Dermis blood vessel endothelial cell (primary cell): ENCODE results near the gene KNG1. TPM values are rescaled to one million over a fixed set of nuclear protein-coding genes. Genes with fewer than 3 reads are reported as not detected.

Experiments used
- DNase-seq: peaks from one replicate; pipeline ENCODE4 v3.0.0; 2010
- total RNA-seq: library from RNA; depleted of rRNA; stranded (reverse); fragments of >200 nt; gene quantifications from 2 replicates; pipeline ENCODE4 v1.2.3, GENCODE V29; 2014

The KNG1 gene
- total RNA-seq, 1 donor from 2014 or later = not detected

DNA sequence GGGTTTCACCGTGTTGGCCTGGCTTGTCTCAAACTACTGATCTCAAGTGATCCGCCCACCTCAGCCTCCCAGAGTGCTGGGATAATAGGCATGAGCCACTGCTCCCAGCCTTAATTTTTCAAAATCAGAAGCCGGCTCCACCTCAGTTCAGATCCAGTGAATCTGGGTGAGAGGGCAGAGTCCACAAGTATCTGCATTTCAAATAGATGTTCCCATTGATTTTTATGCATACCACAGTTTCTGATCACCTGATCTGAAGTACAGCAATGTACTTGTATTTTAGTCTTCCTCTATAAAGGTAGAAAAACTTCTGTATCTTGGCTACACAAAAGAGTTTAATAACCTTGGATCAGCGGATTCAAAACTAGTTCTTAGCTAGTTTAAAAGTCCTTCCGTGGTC, 62.0 kb downstream of the KNG1 start:
- DNase-seq = no peak

DNA sequence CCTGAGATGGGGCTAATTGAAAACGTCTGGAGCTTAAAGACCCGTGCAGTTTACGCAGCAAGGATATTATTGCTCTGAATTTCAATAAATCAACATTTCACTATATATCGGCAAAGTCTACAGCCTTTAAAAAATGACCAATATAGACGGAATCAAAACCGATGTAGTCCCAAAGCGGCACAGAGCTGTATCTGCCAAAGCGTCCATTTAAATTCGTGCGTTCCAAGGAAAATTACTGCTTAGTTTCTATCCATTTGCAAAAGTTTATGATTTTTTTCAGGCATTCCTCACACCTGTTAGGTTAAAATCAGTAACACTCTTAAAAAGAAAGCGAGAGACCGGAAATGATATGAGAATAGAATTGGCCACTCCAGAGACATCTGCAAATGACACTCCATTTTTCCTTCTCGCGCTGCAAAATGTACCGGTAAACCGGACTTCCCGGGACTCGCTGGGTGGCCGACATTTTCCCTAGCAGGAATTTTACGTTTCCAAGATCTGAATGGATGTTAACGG, 65.4 kb downstream of the KNG1 start:
- DNase-seq = no peak

DNA sequence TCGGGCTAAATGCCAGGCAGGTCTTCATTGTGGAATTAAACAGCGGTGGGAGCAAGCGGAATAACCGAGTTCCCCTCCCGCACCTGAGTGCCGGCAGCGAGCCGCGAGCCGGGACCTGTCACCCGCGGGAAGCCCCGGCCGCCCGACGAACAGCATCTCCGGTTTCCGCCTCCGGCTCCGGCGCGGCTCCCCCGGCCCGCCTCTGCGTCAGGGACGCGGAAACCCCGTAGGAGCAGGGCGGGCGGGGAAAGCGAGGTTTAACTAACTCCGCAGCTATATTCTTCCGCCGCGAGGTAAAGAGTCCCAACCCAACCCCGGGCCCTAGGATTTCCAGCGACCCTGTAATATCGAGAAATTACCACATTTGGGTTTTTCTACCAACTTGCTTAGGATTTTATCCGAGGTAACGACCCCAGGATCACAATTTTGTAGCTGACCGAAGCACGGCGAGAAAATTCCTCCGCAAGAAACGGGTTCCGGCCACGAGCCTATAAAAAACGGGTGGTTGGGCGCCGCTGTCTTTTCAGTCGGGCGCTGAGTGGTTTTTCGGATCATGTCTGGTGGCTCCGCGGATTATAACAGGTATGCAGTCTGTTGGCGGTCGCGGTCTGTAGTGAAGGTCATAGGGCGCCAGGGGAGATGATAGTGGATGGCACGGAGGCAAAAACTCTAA, 66.0 kb downstream of the KNG1 start, which contains the start of gene EIF4A2:
TSS of gene EIF4A2 (plus strand) at position 520 of the 673 bp plus-strand sequence. CDS start at position 554, 34 bp downstream.
- DNase-seq = peak; percentile 93

- peak; percentile 88 for DNase-seq
Measured at GRCh38 chr3:186783731-186784515, 66.8 kb downstream of the KNG1 start.

DNA sequence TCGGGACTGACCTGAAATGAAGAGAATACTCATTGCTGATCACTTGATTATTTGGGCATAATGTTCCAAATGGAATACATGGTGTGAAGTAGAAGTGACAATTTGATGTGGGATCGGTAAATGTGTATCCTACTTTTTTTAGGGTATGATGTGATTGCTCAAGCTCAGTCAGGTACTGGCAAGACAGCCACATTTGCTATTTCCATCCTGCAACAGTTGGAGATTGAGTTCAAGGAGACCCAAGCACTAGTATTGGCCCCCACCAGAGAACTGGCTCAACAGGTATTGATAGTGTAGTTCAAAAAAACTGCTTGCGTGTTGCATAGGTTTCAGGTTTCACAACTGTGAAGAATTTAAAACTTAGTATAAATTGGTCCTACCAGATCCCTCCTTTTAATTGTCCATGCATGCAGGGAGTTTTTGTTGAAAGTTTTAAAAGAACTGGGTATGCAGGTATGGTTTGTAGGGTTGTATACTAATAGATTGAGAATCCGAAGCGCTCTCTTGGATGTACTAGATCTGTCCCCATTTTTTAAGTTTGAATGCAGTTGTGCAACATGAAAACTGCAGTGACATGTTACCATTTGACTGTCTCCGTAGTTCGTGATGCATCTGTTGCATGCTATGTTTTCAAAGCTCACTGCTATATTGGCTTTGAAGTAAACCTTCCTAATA, 67.8 kb downstream of the KNG1 start:
- DNase-seq = no peak

DNA sequence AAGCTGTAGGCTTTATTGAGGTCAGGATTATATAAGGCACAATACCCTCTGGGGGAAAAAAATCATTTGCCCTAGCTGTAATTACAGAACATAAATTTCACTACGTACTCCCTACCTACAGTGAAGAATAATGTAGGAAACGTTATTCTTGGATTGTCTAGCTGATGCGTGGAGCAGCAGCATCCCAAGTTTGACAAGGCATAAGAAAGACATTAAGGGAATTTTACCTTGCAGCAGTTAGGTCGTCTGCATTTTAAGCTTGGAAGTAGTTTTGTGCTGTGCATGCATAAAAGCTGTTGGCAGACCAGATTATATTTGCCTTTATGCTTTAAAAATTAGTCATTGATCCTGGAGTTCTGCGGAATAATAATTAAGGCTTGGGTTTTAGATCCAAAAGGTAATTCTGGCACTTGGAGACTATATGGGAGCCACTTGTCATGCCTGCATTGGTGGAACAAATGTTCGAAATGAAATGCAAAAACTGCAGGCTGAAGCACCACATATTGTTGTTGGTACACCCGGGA, 68.4 kb downstream of the KNG1 start:
- DNase-seq = no peak

GRCh38 chr3:186786922-186787321, 69.8 kb downstream of the KNG1 start:
- no peak for DNase-seq

DNA sequence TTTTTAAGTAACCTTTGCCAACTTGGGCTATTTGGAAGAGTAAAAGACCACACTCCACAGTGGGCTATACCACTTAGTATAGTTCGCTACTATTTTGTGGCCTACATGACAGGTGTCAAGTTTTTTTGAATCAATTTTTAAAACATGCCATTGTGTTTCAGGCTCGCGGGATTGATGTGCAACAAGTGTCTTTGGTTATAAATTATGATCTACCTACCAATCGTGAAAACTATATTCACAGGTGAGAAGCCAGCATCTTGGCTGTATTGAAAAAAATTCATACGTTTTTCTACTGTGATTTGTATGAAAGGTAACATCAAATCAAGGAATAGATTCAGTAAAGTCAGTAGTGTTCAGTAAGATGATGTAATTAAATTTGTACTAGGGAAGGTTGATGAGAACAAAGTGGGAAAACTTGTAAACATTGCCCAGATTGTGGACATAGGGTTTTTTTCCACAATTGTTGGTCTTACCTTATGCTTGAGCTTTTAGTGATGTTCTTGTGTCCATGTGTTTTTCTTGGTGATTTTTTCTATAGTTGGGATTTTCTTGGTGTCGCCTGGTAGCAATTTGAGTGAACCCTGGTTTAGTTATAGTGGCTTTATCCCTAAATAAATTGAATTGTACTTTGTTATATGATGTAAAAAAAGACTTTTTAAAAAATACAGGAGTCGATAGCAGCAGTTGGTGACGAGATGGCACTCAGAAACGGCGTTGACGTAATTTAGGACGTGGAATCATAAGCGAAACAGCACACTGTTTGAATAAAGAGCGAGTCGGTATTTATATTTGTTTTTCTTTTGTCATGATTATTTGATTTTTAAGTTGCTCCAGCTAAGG, 70.7 kb downstream of the KNG1 start:
- no peak for DNase-seq

GRCh38 chr3:186788482-186789370, 71.6 kb downstream of the KNG1 start:
- no peak for DNase-seq

DNA sequence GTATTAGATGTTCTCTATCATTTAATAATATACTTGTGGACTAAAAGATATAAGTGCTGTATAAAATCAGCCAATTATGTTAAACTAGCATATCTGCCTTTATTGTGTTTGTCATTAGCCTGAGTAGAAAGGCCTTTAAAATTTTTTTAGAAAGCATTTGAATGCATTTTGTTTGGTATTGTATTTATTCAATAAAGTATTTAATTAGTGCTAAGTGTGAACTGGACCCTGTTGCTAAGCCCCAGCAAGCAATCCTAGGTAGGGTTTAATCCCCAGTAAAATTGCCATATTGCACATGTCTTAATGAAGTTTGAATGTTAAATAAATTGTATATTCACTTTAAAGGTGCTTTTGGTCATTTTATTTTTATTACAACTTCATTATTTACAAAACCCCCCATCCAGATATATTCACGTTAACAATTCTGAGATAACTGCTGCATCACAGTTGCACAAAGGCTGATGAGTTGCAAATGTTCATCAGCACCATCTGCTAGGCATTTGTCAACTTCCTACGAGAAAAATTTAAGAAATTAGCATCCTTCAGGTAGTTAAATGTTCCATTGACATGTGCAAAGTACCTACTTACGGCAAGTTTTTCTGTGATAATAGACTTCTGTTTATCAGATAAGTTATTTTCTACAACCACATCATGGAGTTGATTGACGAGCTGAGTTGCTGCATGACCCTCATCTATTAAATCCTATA, 72.5 kb downstream of the KNG1 start:
- no peak for DNase-seq

GRCh38 chr3:186790261-186790981, 73.3 kb downstream of the KNG1 start:
- peak; percentile 45 for DNase-seq

Other genes with a start within 250 kb of the KNG1 start
- gene CRYGS, start 173.0 kb upstream of the KNG1 start, total RNA-seq = 0.70 and 2.4 TPM in 2 replicates
- 19.3 and 28.2 TPM in 2 replicates for gene TBCCD1, start 150.0 kb upstream of the KNG1 start, total RNA-seq
- gene DNAJB11, start 146.6 kb upstream of the KNG1 start, total RNA-seq = 60.4 and 91.1 TPM in 2 replicates
- gene AHSG, start 104.3 kb upstream of the KNG1 start, total RNA-seq = 0.05 TPM in 1 of 2 replicates, not detected in the other
- gene FETUB, start 77.0 kb upstream of the KNG1 start, total RNA-seq = not detected in 2 replicates
- gene HRG, start 51.3 kb upstream of the KNG1 start, total RNA-seq = not detected in 2 replicates
- 564 and 1,344 TPM in 2 replicates for gene EIF4A2, start 66.2 kb downstream of the KNG1 start, total RNA-seq
- gene RFC4, start 89.1 kb downstream of the KNG1 start, total RNA-seq = 27.9 and 32.0 TPM in 2 replicates
- gene ADIPOQ, start 125.4 kb downstream of the KNG1 start, total RNA-seq = not detected in 2 replicates
- gene ST6GAL1, start 213.2 kb downstream of the KNG1 start, total RNA-seq = 104 and 126 TPM in 2 replicates